Measurements from ENCODE around the gene CDH8.

CDH8 gene

DNA sequence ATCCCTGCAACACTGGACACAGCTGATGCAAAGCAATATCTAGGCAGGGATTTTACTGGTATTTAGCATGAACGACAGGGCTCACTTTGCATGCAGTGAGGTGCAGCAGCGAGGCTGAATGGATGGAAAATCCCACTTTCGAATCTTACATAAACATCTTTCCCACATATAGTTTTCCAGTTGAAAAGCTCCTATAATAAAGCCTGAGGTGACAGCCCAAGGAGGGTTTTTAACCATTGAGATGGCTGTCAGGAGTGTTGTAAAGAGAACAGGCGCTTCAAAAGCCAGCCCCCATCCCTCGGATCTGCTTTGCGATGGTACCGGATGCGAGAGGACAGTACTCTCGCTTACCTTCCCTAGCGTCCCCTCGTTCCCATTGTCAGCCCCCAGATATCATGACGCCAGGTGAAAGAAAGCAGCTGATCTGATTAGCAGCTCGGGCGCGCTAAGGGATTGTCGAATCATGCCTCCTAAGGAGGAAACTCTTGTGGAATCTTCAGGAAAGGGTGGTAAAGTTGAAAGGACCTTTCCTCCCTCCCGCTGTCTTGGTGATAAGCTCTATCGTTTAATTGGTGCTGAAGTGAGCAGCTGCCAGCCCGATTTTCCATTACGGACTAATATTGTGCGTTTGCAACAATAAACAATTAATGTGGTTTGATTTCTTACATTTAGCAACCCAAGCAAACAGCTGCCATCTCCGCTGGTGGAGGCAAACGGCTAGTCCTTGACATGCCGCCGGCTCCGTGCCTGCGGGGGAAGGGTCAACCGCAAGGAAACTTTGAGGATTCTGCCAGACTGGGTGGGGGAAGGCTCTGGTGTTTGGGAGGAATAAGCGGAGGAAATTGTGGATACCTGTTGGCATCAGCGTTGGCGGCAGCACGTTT lies 1.8 kb downstream of the CDH8 start:
- no peak for DNase-seq (ENCODE audit: low spot score)
- Histone ChIP-seq H3K27ac (no peak overlapping the region), H3K4me3 (peak overlapping the region; percentile 59)
- TF ChIP-seq, protein P1, sequence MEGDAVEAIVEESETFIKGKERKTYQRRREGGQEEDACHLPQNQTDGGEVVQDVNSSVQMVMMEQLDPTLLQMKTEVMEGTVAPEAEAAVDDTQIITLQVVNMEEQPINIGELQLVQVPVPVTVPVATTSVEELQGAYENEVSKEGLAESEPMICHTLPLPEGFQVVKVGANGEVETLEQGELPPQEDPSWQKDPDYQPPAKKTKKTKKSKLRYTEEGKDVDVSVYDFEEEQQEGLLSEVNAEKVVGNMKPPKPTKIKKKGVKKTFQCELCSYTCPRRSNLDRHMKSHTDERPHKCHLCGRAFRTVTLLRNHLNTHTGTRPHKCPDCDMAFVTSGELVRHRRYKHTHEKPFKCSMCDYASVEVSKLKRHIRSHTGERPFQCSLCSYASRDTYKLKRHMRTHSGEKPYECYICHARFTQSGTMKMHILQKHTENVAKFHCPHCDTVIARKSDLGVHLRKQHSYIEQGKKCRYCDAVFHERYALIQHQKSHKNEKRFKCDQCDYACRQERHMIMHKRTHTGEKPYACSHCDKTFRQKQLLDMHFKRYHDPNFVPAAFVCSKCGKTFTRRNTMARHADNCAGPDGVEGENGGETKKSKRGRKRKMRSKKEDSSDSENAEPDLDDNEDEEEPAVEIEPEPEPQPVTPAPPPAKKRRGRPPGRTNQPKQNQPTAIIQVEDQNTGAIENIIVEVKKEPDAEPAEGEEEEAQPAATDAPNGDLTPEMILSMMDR (IDR thresholded peaks at IDR 0.05), result no peak

DNA sequence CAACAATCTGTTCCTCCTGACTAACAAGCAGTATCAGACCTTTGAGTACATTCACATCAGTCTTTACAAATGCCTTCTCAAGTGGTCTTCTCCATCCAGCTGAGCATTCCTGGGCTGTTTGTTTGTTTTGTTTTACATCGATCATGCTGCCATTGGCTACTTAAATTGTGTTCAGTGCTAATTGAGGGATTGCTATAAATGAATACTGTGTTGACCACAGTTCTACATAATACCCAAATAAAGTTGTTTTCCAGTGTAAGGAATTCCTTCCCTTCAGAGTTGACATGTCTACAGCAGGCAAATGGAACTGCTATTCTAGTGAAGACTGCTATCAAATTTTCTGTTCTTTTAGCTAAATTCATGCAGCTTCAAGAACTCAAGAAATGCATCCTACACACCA lies 3.2 kb downstream of the CDH8 start:
- no peak overlapping the region for H3K4me3 ChIP-seq
- TF ChIP-seq, protein P1 (IDR thresholded peaks at IDR 0.05), result no peak
- DNase-seq (ENCODE audit: low spot score), result no peak
- H3K27ac ChIP-seq, result no peak overlapping the region

DNA sequence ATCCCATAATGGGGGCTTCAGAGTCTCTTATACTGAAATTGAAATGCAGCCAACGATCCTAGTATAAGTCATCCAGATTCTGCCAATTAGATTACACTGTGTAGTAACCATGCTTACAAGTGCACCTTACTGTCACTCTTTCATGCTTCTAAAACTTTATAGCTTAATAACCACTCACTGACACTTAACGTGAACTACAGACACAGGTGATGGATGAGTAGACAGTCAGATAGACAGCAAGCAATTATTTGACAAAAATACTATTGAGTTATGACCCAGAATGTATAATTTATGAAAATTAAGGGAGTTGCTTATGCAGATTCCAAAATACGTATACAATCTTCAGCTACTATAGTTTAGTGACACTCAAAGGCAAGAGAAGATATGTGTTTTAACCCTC lies 6.3 kb downstream of the CDH8 start:
- Histone ChIP-seq H3K27ac (no peak overlapping the region), H3K4me3 (no peak overlapping the region)
- TF ChIP-seq, protein P1 (IDR thresholded peaks at IDR 0.05), result no peak
- DNase-seq (ENCODE audit: low spot score), result no peak

DNA sequence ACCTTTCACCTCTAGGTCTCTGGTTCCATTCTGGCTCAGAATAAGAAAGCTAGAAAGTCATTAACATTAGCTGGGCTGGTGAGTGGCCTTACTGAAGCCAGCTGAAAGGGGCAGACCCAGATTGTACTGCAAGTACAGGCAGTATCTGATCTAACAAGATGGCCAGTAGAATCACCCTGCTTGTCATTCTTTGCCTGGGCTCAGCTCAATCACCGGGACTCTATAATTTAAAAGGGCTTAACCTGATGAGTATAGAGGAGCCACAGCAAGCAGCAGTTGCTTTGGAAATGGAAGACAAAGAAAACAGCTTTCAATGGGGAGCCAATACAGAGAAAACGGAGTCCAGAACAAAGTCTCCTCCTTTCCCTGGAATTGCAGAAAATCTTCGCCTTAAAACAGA lies 13.6 kb downstream of the CDH8 start:
- Histone ChIP-seq H3K4me3 (no peak overlapping the region), H3K27ac (no peak overlapping the region)
- DNase-seq (ENCODE audit: low spot score), result no peak
- TF ChIP-seq, protein P1 (IDR thresholded peaks at IDR 0.05), result no peak

DNA sequence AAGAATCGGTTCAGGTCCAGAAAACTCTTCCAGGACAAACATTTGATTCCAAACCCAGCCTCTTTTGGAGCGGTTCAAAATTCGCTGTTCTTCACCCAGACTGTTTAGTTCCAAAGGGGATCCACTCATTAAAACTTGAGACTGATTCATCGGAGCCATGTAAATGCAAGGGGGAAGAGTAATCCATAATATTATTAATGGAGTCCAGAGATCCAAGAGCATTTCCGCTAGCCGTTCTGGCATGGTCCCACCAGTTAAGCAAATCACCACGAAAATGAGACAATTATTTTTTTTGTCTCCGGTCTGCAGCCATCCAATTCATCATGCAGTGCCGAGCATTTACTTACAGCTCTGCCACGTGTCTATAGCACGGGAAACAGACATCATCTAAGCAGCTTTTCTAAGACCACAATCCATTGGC lies 15.1 kb downstream of the CDH8 start:
- TF ChIP-seq, protein P1 (IDR thresholded peaks at IDR 0.05), result no peak
- Histone ChIP-seq H3K4me3 (no peak overlapping the region), H3K27ac (no peak overlapping the region)
- DNase-seq (ENCODE audit: low spot score), result no peak

DNA sequence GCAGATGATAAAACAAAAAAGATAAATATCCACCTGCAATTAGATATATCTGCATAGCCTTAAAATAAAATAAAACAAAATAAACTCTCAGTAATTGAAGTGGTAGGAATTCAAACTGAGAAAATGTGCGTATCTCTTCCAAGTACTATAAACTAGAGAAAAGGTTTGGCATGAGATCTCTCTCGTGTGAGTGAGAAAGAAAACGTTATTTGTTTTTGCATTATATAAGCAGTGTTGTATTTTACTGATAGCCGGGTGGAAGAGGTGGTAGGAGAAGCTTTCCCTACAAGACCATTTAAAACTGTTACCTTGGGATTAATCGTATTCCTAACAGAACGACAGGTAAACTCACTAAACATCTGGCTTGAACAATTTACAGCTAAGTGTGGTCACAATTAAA lies 15.6 kb downstream of the CDH8 start:
- Histone ChIP-seq H3K27ac (no peak overlapping the region), H3K4me3 (no peak overlapping the region)
- TF ChIP-seq, protein P1 (IDR thresholded peaks at IDR 0.05), result no peak
- DNase-seq (ENCODE audit: low spot score), result no peak

DNA sequence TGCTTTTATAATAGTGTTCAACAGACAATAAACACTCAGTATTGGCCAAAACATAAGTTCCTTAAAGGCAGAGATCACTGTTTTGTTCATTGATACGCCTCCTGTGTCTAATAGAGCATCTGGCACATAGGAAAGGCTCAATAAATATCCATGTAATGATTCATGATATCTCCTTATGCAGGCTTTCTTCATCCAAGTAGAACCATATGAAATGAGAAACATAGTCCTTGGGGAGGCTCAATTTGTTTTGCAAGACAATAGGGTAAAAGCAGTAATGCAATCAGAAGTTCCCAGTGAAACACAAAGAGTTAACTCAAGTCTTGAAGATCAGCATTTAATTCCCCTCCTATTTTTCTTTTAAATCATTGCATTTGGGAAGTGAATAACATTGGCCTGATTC lies 16.4 kb downstream of the CDH8 start:
- H3K4me3 ChIP-seq, result no peak overlapping the region
- no peak for DNase-seq (ENCODE audit: low spot score)
- TF ChIP-seq, protein P1 (IDR thresholded peaks at IDR 0.05), result no peak
- no peak overlapping the region for H3K27ac ChIP-seq
